Kidney (tissue), 14 donors: ENCODE data around the gene ADCY4. TPM values are rescaled to one million over a fixed set of nuclear protein-coding genes. Genes with fewer than 3 reads are reported as not detected.

Experiments used
- DNase-seq, 5 donors: peaks; one replicate each; pipeline ENCODE4 v3.0.0-alpha.2; 2013 to 2020
- FAIRE-seq: peaks from 2 replicates; lab custom pipeline; 2012; peaks lifted over from hg19 to GRCh38; lab: Jason Lieb, UNC
- H3K27ac ChIP-seq, 2 donors: one replicate each; pipeline ENCODE4 v1.7.0; 2013; ENCODE audit warnings: low read depth in 2 of 2, low read length in 2 of 2, inconsistent platforms in 1 of 2
- H3K27me3 ChIP-seq: one replicate; pipeline ENCODE4 v1.7.1; 2013; ENCODE audit warnings: low read length, inconsistent platforms; ENCODE audit not compliant: control insufficient read depth, insufficient read depth
- H3K36me3 ChIP-seq, 3 donors: one replicate each; pipeline versions ENCODE4 v1.7.0 to v1.7.1; 2013; ENCODE audit warnings: low read length in 3 of 3, control low read depth in 1 of 3, inconsistent platforms in 1 of 3; ENCODE audit not compliant: insufficient read depth in 3 of 3, control insufficient read depth in 2 of 3
- H3K4me1 ChIP-seq, 3 donors: one replicate each; pipeline versions ENCODE4 v1.7.0 to v1.7.1; 2013; ENCODE audit warnings: low read length in 3 of 3, inconsistent platforms in 1 of 3, low read depth in 1 of 3; ENCODE audit not compliant: control insufficient read depth in 2 of 3, insufficient read depth in 2 of 3
- H3K4me3 ChIP-seq, 3 donors: one replicate each; pipeline versions ENCODE4 v1.7.0 to v1.8.1; 2013; ENCODE audit warnings: low read length in 3 of 3, control low read depth in 1 of 3, inconsistent platforms in 1 of 3
- H3K9ac ChIP-seq, 3 donors: one replicate each; pipeline versions ENCODE4 v1.7.0 to v1.7.1; 2013; ENCODE audit warnings: low read length in 3 of 3, control low read depth in 1 of 3, inconsistent platforms in 1 of 3
- H3K9me3 ChIP-seq, 3 donors: one replicate each; pipeline versions ENCODE4 v1.7.0 to v1.7.1; 2013; ENCODE audit warnings: low read length in 3 of 3, control low read depth in 1 of 3, inconsistent platforms in 1 of 3; ENCODE audit not compliant: control insufficient read depth in 2 of 3, insufficient read depth in 1 of 3
- CTCF ChIP-seq: IDR thresholded peaks from 3 replicates; pipeline ENCODE4 v1.5.1; 2012; ENCODE audit warnings: mild to moderate bottlenecking, moderate library complexity, borderline replicate concordance; ENCODE audit not compliant: insufficient read depth; ENCODE audit errors: extremely low read depth
- intact Hi-C: fragments of 100-400 bp; cut with DNase I; formaldehyde crosslinking; loops from one replicate; pipeline ENCODE4 v1.11.1; 2022
- polyA plus RNA-seq: library from polyadenylated mRNA; stranded (reverse); fragments of 350-450 nt; fragmentation: Illumina TruSeq; extraction: RNeasy Lipid Tissue Mini Kit (QIAGEN cat#74804); gene quantifications from one replicate; pipeline ENCODE4 v1.2.3, GENCODE V29; 2014; ENCODE audit warnings: low read depth, low replicate concordance; ENCODE audit not compliant: insufficient read depth
- total RNA-seq: library from RNA; stranded (reverse); fragmentation: NEBNext Ultra II Directional; extraction: Animal tissue kit (Norgen Biotek cat#: 25700); gene quantifications from one replicate; pipeline ENCODE4 v1.2.1, GENCODE V29; 2021
- donor health status: control.
- donor health status: control.
- donor health status: control.
- donor health status: control.
- donor health status: control.
- donor health status: DM: yes; HTN: yes; CAD: no.
- donor health status: Normal renal cell carcinoma (clear cell type).

The ADCY4 gene
- total and polyA plus RNA-seq, 2 donors from 2014 or later: 19.2 to 57.5 TPM

GRCh38 chr14:24330973-24331674 lies 3.7 kb downstream of the ADCY4 start:
- intact Hi-C loops: no loop called here

GRCh38 chr14:24329736-24330135 lies 5.1 kb downstream of the ADCY4 start:
- Histone ChIP-seq H3K4me1 (peaks cover 0 to 11% (median 10%) of the 10 kb centered on the region in 3 donors), H3K9me3 (no peaks in the 10 kb centered on the region), H3K27me3 (peaks cover 14% of the 10 kb centered on the region), H3K27ac (no peak overlapping the region), H3K4me3 (no peak overlapping the region), H3K36me3 (no peaks in the 10 kb centered on the region), H3K9ac (no peak overlapping the region)
- no peak for TF ChIP-seq CTCF
- intact Hi-C loops: no loop called here
- FAIRE-seq: no peak
- DNase-seq: peak in 1 of 5 donors; percentile 82

More at GRCh38 chr14:24330973-24331674, 3.7 kb downstream of the ADCY4 start:
- Histone ChIP-seq H3K27me3 (peaks cover 14% of the 10 kb centered on the region), H3K36me3 (no peaks in the 10 kb centered on the region), H3K4me3 (no peak overlapping the region), H3K27ac (no peak overlapping the region), H3K9ac (no peak overlapping the region), H3K9me3 (no peaks in the 10 kb centered on the region), H3K4me1 (peaks cover 0 to 11% (median 10%) of the 10 kb centered on the region in 3 donors)
- FAIRE-seq: no peak
- DNase-seq: no peak
- no peak for TF ChIP-seq CTCF

GRCh38 chr14:24329073-24329663 lies 5.7 kb downstream of the ADCY4 start:
- Histone ChIP-seq H3K4me1 (peaks cover 0 to 11% (median 10%) of the 10 kb centered on the region in 3 donors), H3K4me3 (no peak overlapping the region), H3K9me3 (no peaks in the 10 kb centered on the region), H3K27me3 (peaks cover 13% of the 10 kb centered on the region), H3K27ac (no peak overlapping the region), H3K36me3 (no peaks in the 10 kb centered on the region), H3K9ac (no peak overlapping the region)
- intact Hi-C loops: no loop called here
- DNase-seq (no peak), FAIRE-seq (no peak)
- TF ChIP-seq CTCF: no peak
